GM19025 (cell line): ENCODE results near the gene WNK2.

Experiments
- ATAC-seq: cut with Tn5 transposase; IDR thresholded peaks from one replicate; pipeline ENCODE4 v1.9.1; 2021; ENCODE audit warnings: mild to moderate bottlenecking, low read depth, moderate library complexity; ENCODE audit not compliant: unreplicated experiment

Gene WNK2

DNA sequence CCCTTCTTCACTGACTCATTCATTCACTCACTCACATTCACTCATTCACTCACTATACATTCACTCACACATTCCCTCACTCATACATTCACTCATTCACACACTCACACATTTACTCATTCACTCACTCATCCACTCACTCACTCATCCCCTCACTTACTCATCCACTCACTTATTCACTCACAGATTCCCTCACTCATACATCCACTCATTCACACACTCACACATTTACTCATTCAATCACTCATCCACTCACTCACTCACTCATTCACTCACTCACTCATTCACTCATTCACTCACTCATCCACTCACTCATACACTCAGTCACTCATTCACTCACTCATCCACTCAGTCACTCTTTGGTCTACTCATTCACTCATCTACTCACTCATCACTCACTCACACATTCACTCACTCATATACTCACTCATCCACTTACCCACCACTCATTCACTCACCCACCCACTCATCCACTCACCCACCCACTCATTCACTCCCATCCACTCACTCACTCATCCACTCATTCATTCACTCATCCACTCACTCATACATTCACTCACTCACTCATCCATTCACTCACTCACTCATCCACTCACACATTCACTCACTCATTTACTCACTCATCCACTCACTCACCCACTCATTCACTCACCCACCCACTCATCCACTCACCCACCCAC is 27.2 kb downstream of the WNK2 start:
- no peak for ATAC-seq

DNA sequence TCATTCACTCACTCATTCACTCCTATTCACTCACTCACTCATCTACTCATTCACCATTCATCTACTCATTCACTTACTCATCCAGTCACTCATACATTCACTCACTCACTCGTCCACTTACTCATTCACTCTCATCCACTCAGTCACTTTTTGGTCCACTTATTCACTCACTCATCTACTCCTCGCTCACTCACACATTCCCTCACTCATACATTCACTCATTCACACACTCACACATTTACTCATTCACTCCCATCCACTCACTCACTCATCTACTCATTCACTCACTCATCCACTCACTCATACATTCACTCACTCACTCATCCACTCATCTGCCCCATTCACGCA is 27.7 kb downstream of the WNK2 start:
- no peak for ATAC-seq

DNA sequence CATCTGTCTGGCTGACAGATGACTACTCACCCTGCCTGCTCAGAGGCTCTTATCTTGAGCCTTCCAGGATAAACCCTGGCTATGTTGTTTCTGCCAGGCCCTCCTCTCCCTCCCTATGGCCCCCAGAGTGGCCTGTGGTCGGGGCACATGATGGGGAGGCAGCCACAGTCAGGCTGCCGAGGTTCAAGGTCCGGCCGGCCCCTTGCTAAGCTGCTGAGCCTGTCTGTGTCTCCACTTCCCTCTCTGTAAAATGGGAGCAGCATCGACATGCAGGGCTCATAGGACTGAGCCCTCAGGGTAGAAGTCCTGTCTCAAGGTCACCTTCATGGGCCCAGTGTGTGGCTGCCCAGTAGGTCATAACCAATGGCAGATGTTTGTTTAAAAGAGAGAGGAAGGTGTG is 28.5 kb downstream of the WNK2 start:
- no peak for ATAC-seq

GRCh38 chr9:93216073-93216365 is 32.1 kb downstream of the WNK2 start:
- no peak for ATAC-seq

GRCh38 chr9:93217706-93218105 is 33.8 kb downstream of the WNK2 start:
- no peak for ATAC-seq

DNA sequence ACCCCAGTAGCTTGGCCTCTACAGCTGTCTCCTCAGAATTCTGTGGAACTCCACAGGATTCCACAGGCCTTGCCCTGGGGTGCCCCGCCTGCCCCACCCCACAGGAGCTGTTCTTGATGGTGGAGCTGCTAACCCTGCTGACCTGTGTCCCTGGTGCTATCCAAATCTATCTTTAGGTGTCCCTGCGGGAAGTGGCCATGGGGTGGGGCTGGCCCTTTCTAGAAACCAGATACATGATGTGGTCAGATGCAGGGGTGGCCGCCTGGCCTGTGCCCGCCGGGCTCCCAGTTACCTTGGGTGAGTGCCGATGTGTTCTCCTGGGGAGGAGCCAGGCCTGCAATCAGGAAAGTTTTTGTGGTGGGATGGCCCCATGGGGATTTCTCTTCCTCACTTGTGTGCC is 34.2 kb downstream of the WNK2 start:
- ATAC-seq: no peak

DNA sequence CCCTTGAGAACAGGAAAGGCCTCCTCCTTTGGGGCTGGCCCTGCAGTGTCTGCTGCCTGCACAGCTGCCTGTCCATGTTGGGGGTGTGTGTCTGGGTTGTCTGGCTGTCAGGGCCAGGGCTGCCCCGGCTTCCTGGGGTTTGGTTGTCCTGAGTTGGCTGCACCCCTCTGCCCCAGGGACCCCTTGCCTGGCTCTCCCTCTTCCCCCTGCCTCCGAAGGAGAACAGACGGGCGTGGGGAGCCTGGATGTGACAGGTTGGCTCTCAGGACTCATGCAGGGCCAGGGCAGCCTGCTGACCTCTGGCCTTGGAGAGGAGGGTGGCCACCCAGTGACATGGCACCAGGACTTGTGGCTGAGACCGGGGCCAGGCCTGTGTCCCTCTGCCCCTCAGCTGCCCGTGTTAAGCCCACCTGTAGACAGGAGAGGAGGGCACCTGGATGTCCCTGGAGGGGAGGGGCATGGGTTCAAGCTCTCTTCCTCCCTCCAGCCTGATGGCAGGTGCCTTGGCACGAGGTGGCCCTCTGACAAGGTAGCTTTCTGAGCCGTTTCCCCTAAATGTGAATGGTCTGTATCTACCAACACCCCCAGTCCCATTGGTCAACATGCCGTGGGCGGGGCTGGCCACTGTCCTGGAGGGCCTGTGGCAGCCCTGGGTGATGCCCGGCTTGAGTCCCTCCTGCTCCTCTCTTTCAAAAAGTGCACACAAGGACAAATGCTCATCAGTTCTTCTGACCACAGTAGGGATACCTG is 34.9 kb downstream of the WNK2 start:
- no peak for ATAC-seq

DNA sequence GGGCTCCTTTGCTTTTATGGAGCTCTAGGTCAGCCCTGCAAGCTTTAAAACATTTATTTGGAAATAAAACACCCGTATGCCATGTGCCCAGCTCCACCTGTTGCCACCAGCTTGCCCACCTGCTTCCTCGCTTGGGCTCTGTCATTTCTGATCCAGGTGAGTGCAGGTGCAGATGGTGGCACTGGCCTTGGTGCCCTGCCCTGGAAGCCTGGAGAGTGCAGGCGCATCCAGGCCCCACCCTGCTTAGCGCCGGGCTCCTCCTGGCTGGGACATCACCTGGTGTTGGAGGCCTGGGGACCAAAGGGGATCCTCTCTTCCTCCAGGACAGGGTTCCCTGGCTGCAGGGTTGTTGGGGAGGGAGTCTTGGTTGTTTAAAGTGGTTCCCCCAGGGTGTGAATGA is 35.8 kb downstream of the WNK2 start:
- no peak for ATAC-seq

DNA sequence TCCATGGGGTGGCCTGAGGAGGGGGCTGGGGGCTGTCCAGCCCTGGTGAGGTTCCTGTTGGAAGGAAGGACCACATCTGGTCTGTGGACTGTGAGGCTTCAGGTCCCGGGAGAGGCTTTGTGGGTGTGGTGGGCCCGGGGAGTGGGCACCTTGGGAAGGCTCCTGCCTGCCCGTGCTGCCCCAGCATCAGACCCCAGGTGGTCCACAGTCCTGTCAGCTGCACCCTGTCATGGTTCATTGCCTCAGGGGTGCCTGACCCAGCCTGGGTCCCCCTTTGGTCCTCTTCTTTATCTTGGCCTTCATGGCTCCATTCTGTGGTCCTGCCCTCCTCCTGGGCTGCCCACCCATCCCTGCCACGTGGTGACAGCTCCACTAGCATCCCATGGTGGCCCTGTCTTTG is 36.7 kb downstream of the WNK2 start:
- no peak for ATAC-seq

DNA sequence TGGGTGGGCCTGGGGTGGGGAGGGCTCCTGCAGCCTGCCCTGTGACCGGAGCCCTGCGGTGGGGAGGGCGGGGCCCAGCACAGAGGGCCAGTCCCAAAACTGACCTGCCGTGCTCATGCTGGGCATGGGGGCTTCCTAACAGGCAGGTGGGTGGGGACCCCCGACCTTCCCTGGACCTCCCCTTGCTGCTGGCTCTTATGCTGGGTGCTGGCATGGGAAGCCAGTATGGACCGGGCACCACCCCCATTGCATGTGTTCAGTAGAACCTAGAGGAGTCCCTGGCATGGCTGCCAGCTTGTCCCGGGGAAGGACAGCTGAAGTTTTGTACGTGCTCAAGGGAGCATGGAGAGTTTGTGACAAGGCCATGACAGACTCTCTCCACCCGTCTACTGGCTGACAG is 37.1 kb downstream of the WNK2 start:
- no peak for ATAC-seq

- ATAC-seq: no peak
These were observed 38.9 kb downstream of the WNK2 start for GRCh38 chr9:93222890-93223259.

DNA sequence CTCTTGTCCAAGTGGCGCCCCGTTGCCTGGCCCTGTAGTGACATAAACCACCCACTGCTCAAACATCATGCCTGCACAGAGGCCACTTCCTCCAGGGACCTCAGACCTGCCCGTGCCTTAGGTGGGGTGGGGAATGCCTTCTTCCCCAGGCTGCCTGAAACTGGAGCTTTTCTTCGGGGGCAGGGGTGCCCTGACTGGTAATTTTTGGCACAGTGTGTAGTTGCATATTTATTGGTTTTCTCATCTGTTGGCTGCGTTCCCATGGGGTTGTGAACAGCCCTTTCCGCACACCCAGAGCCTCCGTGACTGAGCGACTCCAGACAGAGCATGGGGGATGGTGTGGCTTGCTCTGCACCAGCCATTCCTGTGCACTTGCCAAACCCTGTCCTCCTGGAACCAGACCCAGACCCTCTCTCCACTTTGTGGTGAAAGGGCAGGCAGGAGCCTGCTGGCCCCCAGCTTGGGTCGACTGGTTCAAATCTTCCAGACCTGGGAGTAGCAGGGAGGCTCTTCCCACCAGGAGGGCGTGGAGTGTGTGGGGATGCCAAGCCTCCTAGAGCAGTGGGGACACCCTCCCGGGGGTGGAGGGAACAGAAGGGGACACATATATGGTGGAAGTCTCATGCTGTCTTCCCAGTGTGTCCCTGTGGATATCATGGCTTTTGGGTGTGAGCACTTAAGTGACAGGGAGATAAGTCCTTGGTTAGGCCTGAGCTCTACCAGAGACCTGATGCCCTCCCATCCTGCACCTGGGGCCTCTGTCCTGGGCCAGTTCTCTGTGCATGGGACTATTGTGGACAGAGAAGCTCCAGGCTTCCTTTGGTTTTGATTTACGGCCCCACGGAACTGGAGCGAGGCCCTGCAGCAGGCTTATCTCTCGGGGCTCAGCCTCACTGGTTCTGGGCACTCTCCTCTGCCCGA is 39.6 kb downstream of the WNK2 start:
- ATAC-seq: no peak

GRCh38 chr9:93224591-93224990 is 40.7 kb downstream of the WNK2 start:
- no peak for ATAC-seq

GRCh38 chr9:93225417-93225816 is 41.5 kb downstream of the WNK2 start:
- no peak for ATAC-seq

- ATAC-seq: no peak
These were observed 42.0 kb downstream of the WNK2 start for GRCh38 chr9:93225892-93226291.

DNA sequence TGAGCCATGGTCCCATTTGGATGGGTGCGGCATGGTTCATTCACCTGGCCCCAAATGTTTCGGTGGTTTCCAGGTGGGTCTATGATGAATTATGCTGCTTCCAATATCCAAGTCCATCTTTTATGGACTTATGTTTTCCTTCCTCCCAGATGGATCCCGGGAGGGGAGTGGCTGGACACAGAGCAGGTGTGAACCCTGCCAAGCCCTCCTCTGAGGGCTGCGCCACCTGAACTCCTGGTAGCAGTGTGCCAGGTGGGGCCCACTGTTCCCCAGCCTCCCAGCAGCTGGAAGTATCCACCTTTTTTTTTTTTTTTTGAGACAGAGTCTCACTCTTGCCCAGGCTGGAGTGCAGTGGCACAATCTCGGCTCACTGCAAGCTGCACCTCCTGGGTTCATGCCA is 42.9 kb downstream of the WNK2 start:
- ATAC-seq: no peak

DNA sequence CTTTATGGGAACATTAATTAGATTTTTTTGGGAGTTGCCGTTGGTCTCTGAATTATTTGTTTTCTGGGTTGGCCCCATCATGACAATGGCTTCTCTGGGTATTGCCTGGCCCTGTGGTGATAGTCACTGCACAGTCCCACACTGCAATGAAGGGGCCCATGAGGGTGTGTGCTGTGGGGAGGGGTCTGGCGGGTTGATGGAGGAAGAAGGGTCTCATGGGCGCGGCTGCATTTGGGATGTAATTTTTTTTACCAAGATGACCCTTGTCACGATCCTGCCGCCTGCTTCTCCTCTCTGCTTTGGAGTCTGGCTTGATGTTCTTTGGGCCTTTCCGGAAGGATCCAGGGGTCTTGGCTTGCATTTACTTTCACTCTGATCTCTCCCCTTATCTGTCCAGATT is 44.1 kb downstream of the WNK2 start:
- no peak for ATAC-seq

GRCh38 chr9:93228453-93228852 is 44.5 kb downstream of the WNK2 start:
- ATAC-seq: no peak

DNA sequence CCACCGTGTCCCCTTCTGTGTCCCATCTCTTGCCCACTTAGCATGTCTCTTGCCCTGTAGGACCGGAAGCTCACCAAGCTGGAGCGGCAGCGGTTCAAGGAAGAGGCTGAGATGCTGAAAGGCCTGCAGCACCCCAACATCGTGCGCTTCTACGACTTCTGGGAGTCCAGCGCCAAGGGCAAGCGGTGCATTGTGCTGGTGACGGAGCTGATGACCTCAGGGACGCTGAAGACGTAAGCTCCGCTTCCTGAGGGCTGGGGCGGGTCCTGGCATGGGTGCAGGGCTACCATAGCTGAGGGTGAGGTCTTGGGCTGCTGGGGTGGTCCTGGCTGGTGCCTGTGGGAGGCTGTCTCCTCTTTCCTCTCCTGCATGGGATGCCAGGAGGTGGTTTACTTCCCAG is 45.7 kb downstream of the WNK2 start:
- ATAC-seq: no peak

DNA sequence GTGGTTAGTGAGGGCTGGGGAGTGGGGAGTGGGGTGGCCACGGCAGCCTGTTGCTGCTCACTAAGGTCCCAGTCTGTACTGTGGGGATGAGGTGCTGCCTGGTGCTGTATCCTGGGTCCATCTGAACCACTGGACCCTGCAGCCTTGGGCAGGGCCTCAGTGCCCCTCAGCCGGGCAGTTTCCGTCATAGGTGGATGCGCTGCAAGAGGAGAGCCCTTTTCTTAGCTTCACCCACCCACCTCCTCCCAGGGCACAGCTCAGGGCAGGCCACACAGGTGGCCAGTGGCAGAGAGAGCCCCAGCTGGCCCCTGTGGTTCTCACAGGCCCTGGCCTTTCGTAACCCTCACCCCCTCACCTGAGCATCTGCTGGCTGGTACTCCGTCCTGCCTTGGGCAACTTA is 46.2 kb downstream of the WNK2 start:
- no peak for ATAC-seq

GRCh38 chr9:93230601-93231000 is 46.7 kb downstream of the WNK2 start:
- no peak for ATAC-seq
